ENCODE measurements around the gene EMP2. TPM values are rescaled to one million over a fixed set of nuclear protein-coding genes. Genes with fewer than 3 reads are reported as not detected.
A peak's percentile ranks its signal among the peaks of the same experiment; 100 is the strongest.

EMP2 gene
- total and polyA plus RNA-seq, 7 donors, result 8.0 to 25.4 (median 12.8) TPM

DNA sequence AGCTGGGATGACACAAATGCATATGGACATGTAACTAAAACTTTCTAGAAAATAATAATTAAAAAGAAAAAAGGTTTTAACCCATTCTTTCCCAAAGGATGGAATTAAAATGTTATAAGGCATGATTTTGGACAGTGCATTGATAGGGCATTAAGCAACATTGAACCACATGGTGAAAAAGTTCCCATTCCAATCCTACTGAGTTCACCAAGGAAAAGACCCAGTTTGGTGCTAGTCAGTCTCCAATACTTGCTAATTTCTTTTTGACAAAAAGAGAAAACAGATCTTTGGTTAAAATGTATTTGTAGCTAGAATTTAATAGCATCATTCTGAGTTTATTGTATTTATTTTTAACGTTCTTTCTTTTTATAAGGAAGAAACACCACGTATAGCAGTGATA is 28.1 kb downstream of the EMP2 start:
- Histone ChIP-seq H3K36me3 (ENCODE audit: insufficient read depth in 1 of 2, low read depth in 1 of 2) (peaks cover 0 to 8% of the 10 kb centered on the region in 2 donors), H3K9me3 (peaks cover 8% of the 10 kb centered on the region), H3K27ac (peak overlapping the region; percentile 64), H3K4me1 (peaks cover 13% of the 10 kb centered on the region), H3K4me3 (no peak overlapping the region), H3K27me3 (ENCODE audit: insufficient read depth in 3 of 3, low read length in 2 of 3) (no peaks in the 10 kb centered on the region)
- TF ChIP-seq, protein P1, sequence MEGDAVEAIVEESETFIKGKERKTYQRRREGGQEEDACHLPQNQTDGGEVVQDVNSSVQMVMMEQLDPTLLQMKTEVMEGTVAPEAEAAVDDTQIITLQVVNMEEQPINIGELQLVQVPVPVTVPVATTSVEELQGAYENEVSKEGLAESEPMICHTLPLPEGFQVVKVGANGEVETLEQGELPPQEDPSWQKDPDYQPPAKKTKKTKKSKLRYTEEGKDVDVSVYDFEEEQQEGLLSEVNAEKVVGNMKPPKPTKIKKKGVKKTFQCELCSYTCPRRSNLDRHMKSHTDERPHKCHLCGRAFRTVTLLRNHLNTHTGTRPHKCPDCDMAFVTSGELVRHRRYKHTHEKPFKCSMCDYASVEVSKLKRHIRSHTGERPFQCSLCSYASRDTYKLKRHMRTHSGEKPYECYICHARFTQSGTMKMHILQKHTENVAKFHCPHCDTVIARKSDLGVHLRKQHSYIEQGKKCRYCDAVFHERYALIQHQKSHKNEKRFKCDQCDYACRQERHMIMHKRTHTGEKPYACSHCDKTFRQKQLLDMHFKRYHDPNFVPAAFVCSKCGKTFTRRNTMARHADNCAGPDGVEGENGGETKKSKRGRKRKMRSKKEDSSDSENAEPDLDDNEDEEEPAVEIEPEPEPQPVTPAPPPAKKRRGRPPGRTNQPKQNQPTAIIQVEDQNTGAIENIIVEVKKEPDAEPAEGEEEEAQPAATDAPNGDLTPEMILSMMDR (IDR thresholded peaks at IDR 0.05), result no peak
- 71 to 86% (median 81%) methylated on average over 2 of the region's 2 CpGs for WGBS, 3 donors
- DNase-seq (no peak), ATAC-seq (no peak)
- intact Hi-C loops (cut with DNase I), result no loop called here

DNA sequence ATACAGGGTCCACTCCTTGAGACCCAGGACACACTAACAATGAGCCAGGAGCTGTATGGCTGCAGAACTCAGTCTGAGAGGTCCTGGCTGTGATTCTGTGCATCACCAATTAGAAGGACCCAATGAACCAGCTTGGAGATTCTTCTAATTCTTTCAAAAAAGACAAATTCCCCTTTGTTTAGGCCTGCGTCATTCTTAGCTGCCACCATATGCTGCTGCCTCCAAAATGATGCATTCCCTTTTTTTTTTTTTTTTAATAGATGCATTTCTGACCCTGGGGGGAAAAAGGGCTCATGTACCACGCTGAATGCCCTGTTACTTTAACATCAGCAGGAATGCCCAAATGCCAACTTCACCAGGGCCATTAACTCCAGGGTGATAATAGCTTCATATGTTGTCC is 28.5 kb downstream of the EMP2 start:
- Histone ChIP-seq H3K4me3 (no peak overlapping the region), H3K27ac (no peak overlapping the region), H3K36me3 (ENCODE audit: insufficient read depth in 1 of 2, low read depth in 1 of 2) (peaks cover 0 to 12% of the 10 kb centered on the region in 2 donors), H3K9me3 (peaks cover 8% of the 10 kb centered on the region), H3K27me3 (ENCODE audit: insufficient read depth in 3 of 3, low read length in 2 of 3) (no peaks in the 10 kb centered on the region), H3K4me1 (peaks cover 9% of the 10 kb centered on the region)
- DNase-seq (no peak), ATAC-seq (no peak)
- intact Hi-C loops (cut with DNase I), result no loop called here
- 83 to 90% (median 89%) methylated on average over 2 of the region's 2 CpGs for WGBS, 3 donors
- TF ChIP-seq, protein P1 (IDR thresholded peaks at IDR 0.05), result no peak

DNA sequence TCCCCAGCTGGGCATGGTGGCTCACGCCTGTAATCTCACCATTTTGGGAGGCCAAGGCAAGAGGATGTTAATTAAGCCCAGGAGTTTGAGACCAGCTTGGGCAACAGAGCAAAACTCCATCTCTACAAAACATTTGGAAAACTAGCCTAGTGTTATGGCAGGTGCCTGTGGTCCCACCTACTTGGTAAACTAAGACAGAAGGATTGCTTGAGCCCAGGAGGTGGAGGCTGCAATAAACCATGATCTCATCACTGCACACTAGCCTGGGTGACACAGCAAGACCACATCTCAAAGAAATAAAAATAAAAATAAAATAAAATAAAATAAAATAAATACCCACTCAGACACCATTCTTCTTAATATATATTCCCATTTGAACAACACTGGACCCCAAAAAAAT is 32.0 kb downstream of the EMP2 start:
- 96 to 100% (median 100%) methylated on average over 1 of the region's 1 CpG for WGBS, 3 donors
- no peak overlapping the region for H3K4me3 ChIP-seq
- H3K36me3 ChIP-seq (ENCODE audit: insufficient read depth in 1 of 2, low read depth in 1 of 2), result peaks cover 0 to 47% of the 10 kb centered on the region in 2 donors
- no peak for DNase-seq
- H3K9me3 ChIP-seq, result peaks cover 8% of the 10 kb centered on the region
- no peak overlapping the region for H3K27ac ChIP-seq
- no peak for ATAC-seq
- H3K27me3 ChIP-seq (ENCODE audit: insufficient read depth in 3 of 3, low read length in 2 of 3), result no peaks in the 10 kb centered on the region
- H3K4me1 ChIP-seq, result no peaks in the 10 kb centered on the region
- TF ChIP-seq, protein P1 (IDR thresholded peaks at IDR 0.05), result no peak
- intact Hi-C loops (cut with DNase I), result no loop called here

DNA sequence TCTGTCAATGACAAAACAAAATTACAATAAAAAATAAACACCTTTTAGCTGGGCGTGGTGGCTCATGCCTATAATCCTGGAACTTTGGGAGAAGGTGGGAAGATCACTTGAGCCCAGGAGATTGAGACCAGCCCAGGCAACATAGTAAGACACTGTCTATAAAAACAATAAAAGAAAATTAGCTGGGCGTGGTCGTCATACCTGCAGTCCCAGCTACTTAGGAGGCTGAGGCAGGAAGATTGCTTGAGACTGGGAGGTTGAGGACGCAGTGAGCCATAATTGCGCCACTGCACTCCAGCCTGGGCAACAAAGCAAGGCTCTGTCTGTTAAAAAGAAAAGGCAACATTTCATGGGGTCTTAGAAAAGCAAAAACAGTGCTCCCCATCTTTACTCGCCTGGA is 32.7 kb downstream of the EMP2 start:
- Histone ChIP-seq H3K9me3 (peaks cover 8% of the 10 kb centered on the region), H3K4me3 (no peak overlapping the region), H3K27ac (no peak overlapping the region), H3K36me3 (ENCODE audit: insufficient read depth in 1 of 2, low read depth in 1 of 2) (peaks cover 0 to 54% of the 10 kb centered on the region in 2 donors), H3K27me3 (ENCODE audit: insufficient read depth in 3 of 3, low read length in 2 of 3) (no peaks in the 10 kb centered on the region), H3K4me1 (no peaks in the 10 kb centered on the region)
- DNase-seq (no peak), ATAC-seq (no peak)
- 93 to 98% (median 96%) methylated on average over 6 of the region's 6 CpGs for WGBS, 3 donors
- intact Hi-C loops (cut with DNase I), result no loop called here
- TF ChIP-seq, protein P1 (IDR thresholded peaks at IDR 0.05), result no peak

DNA sequence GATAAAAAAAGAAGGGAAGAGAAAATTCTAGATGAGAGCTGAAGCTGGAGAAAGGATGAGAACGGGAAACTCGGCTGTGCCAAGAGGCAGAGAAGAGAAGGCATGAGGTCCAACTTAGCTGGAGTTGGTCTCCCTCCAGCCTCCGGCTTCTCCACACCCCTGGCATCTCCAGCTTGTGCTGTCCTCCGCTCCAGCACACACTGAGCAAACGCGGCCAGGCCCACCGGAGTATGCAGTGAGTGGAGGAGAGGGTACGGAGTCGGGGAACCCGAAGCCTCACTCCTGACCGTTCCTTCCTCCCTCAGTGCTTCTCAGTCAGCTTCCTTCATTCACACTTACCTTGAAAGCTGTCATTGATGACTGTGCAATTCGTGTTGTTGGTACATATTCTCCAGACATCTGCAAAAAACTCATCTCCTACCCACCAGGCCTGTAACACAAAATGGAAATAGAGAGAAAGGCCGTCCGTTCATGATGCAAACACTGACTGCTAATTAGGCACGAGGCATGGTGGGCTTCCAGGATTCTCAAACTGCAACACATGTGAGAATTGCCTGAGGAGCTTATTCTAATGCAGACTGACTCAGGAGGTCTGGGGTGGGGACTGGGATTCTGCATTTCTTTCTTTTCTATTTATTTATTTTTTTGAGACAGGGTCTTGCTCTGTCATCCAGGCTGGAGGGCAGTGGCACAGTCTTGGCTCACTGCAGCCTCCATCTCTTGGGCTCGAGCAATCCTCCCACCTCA is 37.0 kb downstream of the EMP2 start:
- no peak for ATAC-seq
- intact Hi-C loops (cut with DNase I), result no loop called here
- TF ChIP-seq, protein P1 (IDR thresholded peaks at IDR 0.05), result no peak
- Histone ChIP-seq H3K4me3 (no peak overlapping the region), H3K36me3 (ENCODE audit: insufficient read depth in 1 of 2, low read depth in 1 of 2) (peaks cover 0 to 80% of the 10 kb centered on the region in 2 donors), H3K27me3 (ENCODE audit: insufficient read depth in 3 of 3, low read length in 2 of 3) (no peaks in the 10 kb centered on the region), H3K4me1 (no peaks in the 10 kb centered on the region), H3K27ac (no peak overlapping the region), H3K9me3 (no peaks in the 10 kb centered on the region)
- DNase-seq, result no peak
- WGBS, 3 donors, result 56 to 80% (median 63%) methylated on average over 16 of the region's 16 CpGs
